HCT116 (cell line): Measurements from ENCODE around the gene NR2C2AP. TPM values are rescaled to one million over a fixed set of nuclear protein-coding genes. Genes with fewer than 3 reads are reported as not detected.

Experiments used
- total RNA-seq: library from RNA; stranded (reverse); gene quantifications from one replicate; pipeline ENCODE4 v1.2.1, GENCODE V29; 2021; ENCODE audit not compliant: unreplicated experiment

The NR2C2AP gene
- total RNA-seq, 1 experiment from 2014 or later, result 45.3 TPM

Other genes with a start within 250 kb of the NR2C2AP start
- gene SUGP2, start 169.9 kb downstream of the NR2C2AP start, total RNA-seq, result 82.4 TPM
- gene ARMC6, start 169.8 kb downstream of the NR2C2AP start, total RNA-seq, result 34.7 TPM
- 10.2 TPM for gene SLC25A42, start 139.4 kb downstream of the NR2C2AP start, total RNA-seq
- 76.0 TPM for gene TMEM161A, start 64.9 kb downstream of the NR2C2AP start, total RNA-seq
- gene MEF2B, start 33.2 kb downstream of the NR2C2AP start, total RNA-seq, result 7.9 TPM
- 17.1 TPM for gene BORCS8, start 11.3 kb downstream of the NR2C2AP start, total RNA-seq
- 78.9 TPM for gene RFXANK, start 11.2 kb downstream of the NR2C2AP start, total RNA-seq
- gene NCAN, start 8.5 kb upstream of the NR2C2AP start, total RNA-seq, result 0.07 TPM
- gene TM6SF2, start 69.9 kb upstream of the NR2C2AP start, total RNA-seq, result not detected
- 47.6 TPM for gene SUGP1, start 117.1 kb upstream of the NR2C2AP start, total RNA-seq
- 36.2 TPM for gene MAU2, start 117.4 kb upstream of the NR2C2AP start, total RNA-seq
- 130 TPM for gene GATAD2A, start 202.3 kb upstream of the NR2C2AP start, total RNA-seq